ENCODE data around the gene PATL1.

The PATL1 gene

GRCh38 chr11:59671471-59671870 is 2.6 kb upstream of the PATL1 start:
- no peak overlapping the region for H3K4me3 ChIP-seq (ENCODE audit: low read length)
- no peak for TF ChIP-seq CTCF (conservative IDR thresholded peaks at IDR 0.05; ENCODE audit: low read length)
- no peak for DNase-seq (ENCODE audit: low read depth)

- H3K4me3 ChIP-seq (ENCODE audit: low read length): peak overlapping the region; percentile 85
- DNase-seq (ENCODE audit: low read depth): peak; percentile 74
- no peak for TF ChIP-seq CTCF (conservative IDR thresholded peaks at IDR 0.05; ENCODE audit: low read length)
Observed at GRCh38 chr11:59669611-59670009, 773 bp upstream of the PATL1 start.

- TF ChIP-seq CTCF (conservative IDR thresholded peaks at IDR 0.05; ENCODE audit: low read length): peak; percentile 30
- peak overlapping the region; percentile 85 for H3K4me3 ChIP-seq (ENCODE audit: low read length)
- peak; percentile 46 for DNase-seq (ENCODE audit: low read depth)
Observed at GRCh38 chr11:59668188-59668949, 468 bp downstream of the PATL1 start.

GRCh38 chr11:59667812-59668187 is 1.0 kb downstream of the PATL1 start:
- no peak for TF ChIP-seq CTCF (conservative IDR thresholded peaks at IDR 0.05; ENCODE audit: low read length)
- H3K4me3 ChIP-seq (ENCODE audit: low read length): peak overlapping the region; percentile 85
- no peak for DNase-seq (ENCODE audit: low read depth)

- DNase-seq (ENCODE audit: low read depth): peak; percentile 57
- H3K4me3 ChIP-seq (ENCODE audit: low read length): peak overlapping the region; percentile 85
Observed at GRCh38 chr11:59666969-59667368, 1.9 kb downstream of the PATL1 start.

GRCh38 chr11:59660621-59661020 is 8.2 kb downstream of the PATL1 start:
- no peak overlapping the region for H3K4me3 ChIP-seq (ENCODE audit: low read length)
- no peak for TF ChIP-seq CTCF (conservative IDR thresholded peaks at IDR 0.05; ENCODE audit: low read length)
- no peak for DNase-seq (ENCODE audit: low read depth)

More at GRCh38 chr11:59666969-59667368, 1.9 kb downstream of the PATL1 start:
- TF ChIP-seq CTCF (conservative IDR thresholded peaks at IDR 0.05; ENCODE audit: low read length): no peak

- no peak overlapping the region for H3K4me3 ChIP-seq (ENCODE audit: low read length)
- peak; percentile 7 for DNase-seq (ENCODE audit: low read depth)
- TF ChIP-seq CTCF (conservative IDR thresholded peaks at IDR 0.05; ENCODE audit: low read length): no peak
Observed at GRCh38 chr11:59659981-59660380, 8.9 kb downstream of the PATL1 start.

Measured in AG10803 (cell line).